ENCODE data around the gene FOXJ3.

FOXJ3 gene

GRCh38 chr1:42183210-42183956 is 151.7 kb downstream of the FOXJ3 start:
- no peak for FAIRE-seq

GRCh38 chr1:42181687-42182086 is 153.3 kb downstream of the FOXJ3 start:
- no peak for FAIRE-seq

- no peak for FAIRE-seq
These were observed 155.1 kb downstream of the FOXJ3 start for GRCh38 chr1:42179900-42180329.

GRCh38 chr1:42179275-42179674 is 155.8 kb downstream of the FOXJ3 start:
- FAIRE-seq: no peak

GRCh38 chr1:42178249-42178648 is 156.8 kb downstream of the FOXJ3 start:
- FAIRE-seq: no peak

- no peak for FAIRE-seq
These were observed 157.5 kb downstream of the FOXJ3 start for GRCh38 chr1:42177541-42177981.

GRCh38 chr1:42176902-42177519 is 158.0 kb downstream of the FOXJ3 start:
- FAIRE-seq: no peak

- FAIRE-seq: no peak
These were observed 159.6 kb downstream of the FOXJ3 start for GRCh38 chr1:42175314-42176054.

- no peak for FAIRE-seq
These were observed 160.9 kb downstream of the FOXJ3 start for GRCh38 chr1:42173961-42174735.

GRCh38 chr1:42173155-42173933 is 161.7 kb downstream of the FOXJ3 start:
- FAIRE-seq: no peak

GRCh38 chr1:42172381-42173133 is 162.5 kb downstream of the FOXJ3 start:
- no peak for FAIRE-seq

- no peak for FAIRE-seq
These were observed 163.3 kb downstream of the FOXJ3 start for GRCh38 chr1:42171679-42172266.

GRCh38 chr1:42170779-42171621 is 164.0 kb downstream of the FOXJ3 start:
- no peak for FAIRE-seq

GRCh38 chr1:42168763-42169162 is 166.3 kb downstream of the FOXJ3 start:
- FAIRE-seq: no peak

GRCh38 chr1:42168391-42168670 is 166.7 kb downstream of the FOXJ3 start:
- FAIRE-seq: no peak

- no peak for FAIRE-seq
These were observed 167.2 kb downstream of the FOXJ3 start for GRCh38 chr1:42167611-42168390.

- FAIRE-seq: no peak
These were observed 169.4 kb downstream of the FOXJ3 start for GRCh38 chr1:42165511-42166210.

GRCh38 chr1:42164551-42165420 is 170.2 kb downstream of the FOXJ3 start, which contains the start of gene GUCA2A:
GUCA2A (minus strand) TSS chr1:42164745; CDS start chr1:42164712, 33 bp downstream.
- no peak for FAIRE-seq
